ENCODE data around the gene NRL.

DNA sequence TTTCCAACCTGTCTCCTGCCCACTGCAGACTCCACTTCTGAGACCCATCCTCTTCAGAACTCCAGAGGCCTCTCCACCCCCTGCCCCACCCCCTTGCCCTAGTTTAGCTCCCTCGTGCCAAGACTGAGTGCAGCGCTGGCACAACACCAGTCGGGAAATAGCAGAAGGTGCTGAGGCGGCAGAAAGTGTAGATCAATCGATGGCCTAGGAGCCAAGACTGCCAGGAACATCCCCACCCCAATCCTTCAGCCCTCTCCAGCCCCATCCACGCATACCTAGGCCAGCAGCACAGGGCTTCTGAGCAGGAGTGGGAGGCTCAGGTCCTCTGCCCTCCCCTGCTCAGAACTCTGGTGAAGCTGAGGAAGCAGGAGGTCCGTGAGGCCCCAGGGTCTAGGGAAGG is 42.3 kb downstream of the NRL start:
- TF ChIP-seq, protein P1, sequence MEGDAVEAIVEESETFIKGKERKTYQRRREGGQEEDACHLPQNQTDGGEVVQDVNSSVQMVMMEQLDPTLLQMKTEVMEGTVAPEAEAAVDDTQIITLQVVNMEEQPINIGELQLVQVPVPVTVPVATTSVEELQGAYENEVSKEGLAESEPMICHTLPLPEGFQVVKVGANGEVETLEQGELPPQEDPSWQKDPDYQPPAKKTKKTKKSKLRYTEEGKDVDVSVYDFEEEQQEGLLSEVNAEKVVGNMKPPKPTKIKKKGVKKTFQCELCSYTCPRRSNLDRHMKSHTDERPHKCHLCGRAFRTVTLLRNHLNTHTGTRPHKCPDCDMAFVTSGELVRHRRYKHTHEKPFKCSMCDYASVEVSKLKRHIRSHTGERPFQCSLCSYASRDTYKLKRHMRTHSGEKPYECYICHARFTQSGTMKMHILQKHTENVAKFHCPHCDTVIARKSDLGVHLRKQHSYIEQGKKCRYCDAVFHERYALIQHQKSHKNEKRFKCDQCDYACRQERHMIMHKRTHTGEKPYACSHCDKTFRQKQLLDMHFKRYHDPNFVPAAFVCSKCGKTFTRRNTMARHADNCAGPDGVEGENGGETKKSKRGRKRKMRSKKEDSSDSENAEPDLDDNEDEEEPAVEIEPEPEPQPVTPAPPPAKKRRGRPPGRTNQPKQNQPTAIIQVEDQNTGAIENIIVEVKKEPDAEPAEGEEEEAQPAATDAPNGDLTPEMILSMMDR (IDR thresholded peaks at IDR 0.05), result no peak
- no peak for TF ChIP-seq POLR2A (IDR thresholded peaks at IDR 0.05)

Measured in heart left ventricle (tissue), 13 donors.